PC-9 (cell line): ENCODE data around the gene DPP10. TPM values are rescaled to one million over a fixed set of nuclear protein-coding genes. Genes with fewer than 3 reads are reported as not detected.

Source experiments
- BruUV-seq: library from RNA; stranded (reverse); fragments of 400-500 nt; replicated peaks from 2 replicates; lab custom pipeline; 2021; lab: Mats Ljungman, UMichigan
- CTCF ChIA-PET: fragments of 300-600 bp; sonication (Branson Sonifier 250); formaldehyde crosslinking; loops from one replicate; lab custom pipeline; 2022; ENCODE audit warnings: antibody characterized with exemption; lab: Charles Lee
- POLR2A ChIA-PET: fragments of 300-600 bp; sonication (Branson Sonifier 250); formaldehyde crosslinking; loops from one replicate; lab custom pipeline; 2022; ENCODE audit warnings: antibody characterized with exemption; ENCODE audit not compliant: unreplicated experiment; lab: Charles Lee
- DNase-seq, 2 experiments: peaks; one replicate each; pipeline versions ENCODE4 v3.0.0 to v3.0.0-alpha.2; 2015 to 2022; ENCODE audit warnings: mixed read lengths in 1 of 2
- H2AFZ ChIP-seq: fragments of 200-600 bp; sonication (generic); 2 replicates; pipeline ENCODE4 v1.8.1; 2017; ENCODE audit warnings: antibody characterized with exemption
- H3F3A ChIP-seq: fragments of 200-600 bp; sonication (generic); 2 replicates; pipeline ENCODE4 v1.8.1; 2017; ENCODE audit warnings: antibody characterized with exemption, mild to moderate bottlenecking, low read depth; ENCODE audit not compliant: insufficient read depth
- H3K27ac ChIP-seq: fragments of 200-600 bp; sonication (generic); 2 replicates; pipeline ENCODE4 v1.6.1; 2016; ENCODE audit warnings: mixed run types
- H3K27me3 ChIP-seq: fragments of 200-600 bp; sonication (generic); 2 replicates; pipeline ENCODE4 v1.6.1; 2016; ENCODE audit warnings: low read depth, mixed run types; ENCODE audit not compliant: insufficient read depth
- H3K36me3 ChIP-seq: fragments of 200-600 bp; sonication (generic); 2 replicates; pipeline ENCODE4 v1.6.1; 2016; ENCODE audit warnings: low read depth, mixed run types
- H3K4me1 ChIP-seq: fragments of 200-600 bp; sonication (generic); replicated peaks from 2 replicates; pipeline ENCODE4 v1.6.1; 2016; ENCODE audit warnings: mixed run types; ENCODE audit not compliant: insufficient read depth
- H3K4me2 ChIP-seq: fragments of 200-600 bp; sonication (generic); 2 replicates; pipeline ENCODE4 v1.6.1; 2017; ENCODE audit warnings: mixed run types
- H3K4me3 ChIP-seq: fragments of 200-600 bp; sonication (generic); 2 replicates; pipeline ENCODE4 v1.6.1; 2016; ENCODE audit warnings: mixed run types
- H3K79me2 ChIP-seq: fragments of 200-600 bp; sonication (generic); 2 replicates; pipeline ENCODE4 v1.6.1; 2017; ENCODE audit warnings: low read depth, mixed run types
- H3K9me2 ChIP-seq: fragments of 200-600 bp; sonication (generic); 2 replicates; pipeline ENCODE4 v1.8.1; 2017; ENCODE audit warnings: mild to moderate bottlenecking; ENCODE audit not compliant: insufficient read depth
- H3K9me3 ChIP-seq: fragments of 200-600 bp; sonication (generic); 2 replicates; pipeline ENCODE4 v1.8.1; 2016; ENCODE audit warnings: low read depth; ENCODE audit not compliant: insufficient read depth
- H4K20me1 ChIP-seq: fragments of 200-600 bp; sonication (generic); 2 replicates; pipeline ENCODE4 v1.8.1; 2017; ENCODE audit not compliant: insufficient read depth
- CTCF ChIP-seq: fragments of 200-600 bp; sonication (generic); conservative IDR thresholded peaks from 2 replicates; pipeline ENCODE4 v1.6.1; 2017; ENCODE audit warnings: mixed run types, antibody characterized with exemption, mild to moderate bottlenecking, moderate library complexity
- EZH2 ChIP-seq: fragments of 200-600 bp; sonication (generic); IDR thresholded peaks from 2 replicates; pipeline ENCODE4 v1.8.0; 2017; ENCODE audit warnings: antibody characterized with exemption, low read depth
- intact Hi-C: fragments of 100-400 bp; cut with micrococcal nuclease; formaldehyde crosslinking; loops from one replicate; pipeline ENCODE4 v1.10.0; 2022; ENCODE audit not compliant: unreplicated experiment
- total RNA-seq: library from RNA; stranded (reverse); gene quantifications from 2 replicates; pipeline ENCODE4 v1.2.3, GENCODE V29; 2021

Gene DPP10
- total RNA-seq, 1 experiment from 2014 or later = not detected

- no peaks in the 10 kb centered on the region; the same call in 1 of the 2 replicates for H4K20me1 ChIP-seq
- H2AFZ ChIP-seq = no peak overlapping the region
- no peak overlapping the region for H3K4me3 ChIP-seq
- DNase-seq = no peak
- no TSS peak for BruUV-seq
- H3K79me2 ChIP-seq = no peaks in the 10 kb centered on the region
- H3F3A ChIP-seq = no peaks in the 10 kb centered on the region
- ChIA-PET POLR2A (no interaction called here), CTCF (no interaction called here)
- H3K4me2 ChIP-seq = no peak overlapping the region
- H3K9me3 ChIP-seq = no peaks in the 10 kb centered on the region
- H3K27ac ChIP-seq = no peak overlapping the region
- no peaks in the 10 kb centered on the region for H3K36me3 ChIP-seq
- intact Hi-C loops = no loop called here
- TF ChIP-seq EZH2 (no peak), CTCF (no peak)
- no peaks in the 10 kb centered on the region for H3K27me3 ChIP-seq
- no peaks in the 10 kb centered on the region for H3K9me2 ChIP-seq
- no peaks in the 10 kb centered on the region for H3K4me1 ChIP-seq
These were observed 1331.9 kb downstream of the DPP10 start for GRCh38 chr2:115774361-115774760.

GRCh38 chr2:115779085-115779632, 1336.7 kb downstream of the DPP10 start:
- TF ChIP-seq CTCF = no peak
- no peak for TF ChIP-seq EZH2
- Histone ChIP-seq H3K27ac (no peak overlapping the region), H3K4me3 (no peak overlapping the region), H3K9me2 (no peaks in the 10 kb centered on the region), H3K4me2 (no peak overlapping the region), H3F3A (no peaks in the 10 kb centered on the region), H4K20me1 (no peaks in the 10 kb centered on the region; the same call in 1 of the 2 replicates), H3K9me3 (no peaks in the 10 kb centered on the region), H3K27me3 (no peaks in the 10 kb centered on the region), H3K79me2 (no peaks in the 10 kb centered on the region), H2AFZ (no peak overlapping the region), H3K36me3 (no peaks in the 10 kb centered on the region), H3K4me1 (no peaks in the 10 kb centered on the region)
- no TSS peak for BruUV-seq
- intact Hi-C loops = no loop called here
- CTCF ChIA-PET = no interaction called here
- POLR2A ChIA-PET = no interaction called here
- no peak for DNase-seq

GRCh38 chr2:115782286-115782685, 1339.8 kb downstream of the DPP10 start:
- no peaks in the 10 kb centered on the region for H4K20me1 ChIP-seq
- H3F3A ChIP-seq = no peaks in the 10 kb centered on the region
- BruUV-seq = no TSS peak
- H3K27me3 ChIP-seq = no peaks in the 10 kb centered on the region
- H3K4me1 ChIP-seq = no peaks in the 10 kb centered on the region
- no peaks in the 10 kb centered on the region for H3K36me3 ChIP-seq
- no peaks in the 10 kb centered on the region for H3K79me2 ChIP-seq
- TF ChIP-seq EZH2 = no peak
- no peak for TF ChIP-seq CTCF
- H2AFZ ChIP-seq = no peak overlapping the region
- no peak overlapping the region for H3K4me2 ChIP-seq
- H3K9me3 ChIP-seq = no peaks in the 10 kb centered on the region
- no peaks in the 10 kb centered on the region for H3K9me2 ChIP-seq
- ChIA-PET POLR2A (no interaction called here), CTCF (no interaction called here)
- intact Hi-C loops = no loop called here
- no peak overlapping the region for H3K4me3 ChIP-seq
- DNase-seq = no peak
- H3K27ac ChIP-seq = no peak overlapping the region
